ENCODE measurements around the gene STARD5.

STARD5 gene

DNA sequence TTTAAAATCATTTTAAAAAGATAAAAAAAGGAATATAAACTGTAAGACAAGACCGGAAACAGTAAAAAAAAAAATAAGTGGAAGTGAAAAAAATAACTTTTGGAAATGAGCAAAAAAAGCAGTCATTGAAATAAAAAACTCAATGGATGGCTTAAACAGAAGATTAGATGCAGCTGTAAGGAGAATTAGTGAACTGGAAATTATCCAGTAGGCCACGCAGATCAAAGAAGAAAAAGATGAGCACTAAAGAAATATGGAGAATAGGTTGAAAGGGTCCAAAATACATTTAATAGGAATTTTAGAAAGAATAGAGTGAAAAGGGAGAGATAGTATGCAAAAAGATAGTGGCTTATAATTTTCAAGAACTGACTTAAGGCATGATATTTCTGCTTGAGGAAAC is 47.0 kb downstream of the STARD5 start:
- Histone ChIP-seq H3K4me1 (ENCODE audit: control insufficient read depth, insufficient read depth, low read length) (peaks cover 5% of the 10 kb centered on the region), H3K27ac (ENCODE audit: insufficient read depth, low read depth, low read length, poor library complexity, severe bottlenecking) (no peak overlapping the region), H3K4me3 (ENCODE audit: insufficient read depth, low read depth, low read length) (no peak overlapping the region), H3K36me3 (ENCODE audit: control insufficient read depth, insufficient read depth, low read length) (no peaks in the 10 kb centered on the region), H3K9me3 (ENCODE audit: control insufficient read depth, low read length) (peaks cover 3% of the 10 kb centered on the region), H3K27me3 (ENCODE audit: control insufficient read depth, insufficient read depth, low read length, poor library complexity, severe bottlenecking) (no peaks in the 10 kb centered on the region)
- 95 to 98% methylated on average over 2 of the region's 2 CpGs for WGBS, 2 experiments

DNA sequence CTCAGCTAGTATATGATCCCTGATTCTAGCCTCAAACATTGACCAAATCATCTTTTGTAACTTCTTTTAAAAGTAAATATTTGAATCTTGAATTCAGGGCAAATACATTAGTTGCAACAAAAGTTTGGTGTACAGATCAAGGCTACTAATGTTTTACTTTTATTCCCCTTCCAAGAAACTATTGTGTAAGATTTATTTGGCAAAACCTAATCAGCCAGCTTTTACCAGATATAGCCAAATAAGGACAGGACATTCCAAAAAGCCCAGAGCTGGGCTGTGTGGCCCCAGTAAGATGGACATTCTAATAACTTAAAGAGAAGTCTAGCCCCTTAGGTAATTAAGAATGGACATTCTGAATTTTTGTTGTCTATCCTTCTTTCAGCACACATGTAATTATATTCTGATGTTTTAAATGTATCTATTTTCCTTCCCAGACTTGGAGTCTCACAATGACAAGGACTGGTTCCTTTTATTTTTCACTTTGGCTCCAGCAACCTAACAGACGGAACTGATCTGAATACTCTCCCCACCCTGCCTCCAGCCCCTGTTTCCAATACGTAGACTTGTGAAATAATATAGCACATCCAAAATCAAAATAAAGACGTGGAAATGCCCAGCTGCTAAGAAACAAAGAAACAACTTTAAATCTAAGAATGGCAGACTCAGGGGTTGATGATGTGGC is 48.1 kb downstream of the STARD5 start:
- H3K27ac ChIP-seq (ENCODE audit: insufficient read depth, low read depth, low read length, poor library complexity, severe bottlenecking), result no peak overlapping the region
- H3K4me3 ChIP-seq (ENCODE audit: insufficient read depth, low read depth, low read length), result no peak overlapping the region
- H3K27me3 ChIP-seq (ENCODE audit: control insufficient read depth, insufficient read depth, low read length, poor library complexity, severe bottlenecking), result no peaks in the 10 kb centered on the region
- no peaks in the 10 kb centered on the region for H3K36me3 ChIP-seq (ENCODE audit: control insufficient read depth, insufficient read depth, low read length)
- H3K9me3 ChIP-seq (ENCODE audit: control insufficient read depth, low read length), result peaks cover 3% of the 10 kb centered on the region
- WGBS, 2 experiments, result 91 to 94% methylated on average over 3 of the region's 3 CpGs
- peaks cover 5% of the 10 kb centered on the region for H3K4me1 ChIP-seq (ENCODE audit: control insufficient read depth, insufficient read depth, low read length)

DNA sequence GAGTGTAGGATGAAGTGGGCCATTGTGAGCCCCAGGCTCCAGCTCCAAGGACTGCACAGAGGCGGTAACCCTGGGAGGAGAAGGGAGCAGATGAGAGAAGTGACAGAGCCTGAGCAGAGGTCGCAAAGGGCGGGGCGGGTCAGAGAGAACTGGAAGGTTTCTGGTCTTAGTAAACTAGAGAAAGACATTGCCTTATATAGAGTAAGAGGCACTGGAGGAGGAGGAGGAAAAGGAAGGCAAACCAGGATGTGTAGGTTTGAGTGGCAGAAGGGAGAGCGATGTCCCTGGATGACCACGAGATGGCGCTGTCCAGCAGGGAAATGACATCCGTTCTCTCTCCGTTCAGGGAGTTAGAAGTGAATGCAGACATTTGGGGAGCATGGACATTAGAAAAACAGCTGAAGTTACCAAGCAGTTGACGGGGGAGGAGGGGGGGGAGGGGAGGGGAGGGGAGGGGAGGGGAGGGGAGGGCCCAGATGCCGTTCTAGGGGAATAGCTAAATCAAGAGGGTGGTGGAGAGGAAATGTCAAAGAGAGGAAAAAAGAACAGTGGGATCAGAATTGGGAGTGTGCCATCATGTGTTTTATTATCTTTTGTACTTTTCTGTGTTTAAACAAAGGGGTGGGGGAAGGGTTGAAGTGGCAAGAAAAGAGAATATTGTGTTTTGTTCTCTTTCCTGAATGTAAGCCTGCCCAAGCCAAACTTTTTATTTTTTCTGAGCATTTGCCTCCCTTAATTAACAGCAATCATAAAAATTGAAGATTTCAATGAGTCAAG is 48.8 kb downstream of the STARD5 start:
- H3K9me3 ChIP-seq (ENCODE audit: control insufficient read depth, low read length), result peaks cover 3% of the 10 kb centered on the region
- peaks cover 5% of the 10 kb centered on the region for H3K4me1 ChIP-seq (ENCODE audit: control insufficient read depth, insufficient read depth, low read length)
- H3K27ac ChIP-seq (ENCODE audit: insufficient read depth, low read depth, low read length, poor library complexity, severe bottlenecking), result no peak overlapping the region
- no peaks in the 10 kb centered on the region for H3K27me3 ChIP-seq (ENCODE audit: control insufficient read depth, insufficient read depth, low read length, poor library complexity, severe bottlenecking)
- no peaks in the 10 kb centered on the region for H3K36me3 ChIP-seq (ENCODE audit: control insufficient read depth, insufficient read depth, low read length)
- WGBS, 2 experiments, result 6 to 7% methylated on average over 10 of the region's 11 CpGs
- no peak overlapping the region for H3K4me3 ChIP-seq (ENCODE audit: insufficient read depth, low read depth, low read length)

DNA sequence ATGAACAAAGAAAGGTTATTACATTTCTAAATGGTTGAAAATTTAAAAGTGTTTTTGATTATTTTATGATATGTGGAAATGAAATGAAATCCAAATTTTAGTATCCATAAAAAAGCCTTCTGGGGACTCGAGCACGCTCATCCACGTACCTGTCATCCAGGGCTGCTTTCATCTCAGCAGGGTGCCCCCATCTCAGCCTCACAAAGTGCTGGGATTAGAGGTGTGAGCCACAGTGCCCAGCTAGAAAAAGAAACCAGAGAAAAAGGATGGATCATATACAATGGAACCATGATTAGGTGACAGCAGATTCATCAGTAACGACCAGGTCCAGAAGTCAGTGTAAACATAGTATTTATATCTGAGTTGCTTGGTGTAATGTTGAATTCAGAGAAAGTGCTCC is 49.7 kb downstream of the STARD5 start:
- H3K9me3 ChIP-seq (ENCODE audit: control insufficient read depth, low read length), result peaks cover 3% of the 10 kb centered on the region
- peaks cover 5% of the 10 kb centered on the region for H3K4me1 ChIP-seq (ENCODE audit: control insufficient read depth, insufficient read depth, low read length)
- WGBS, 2 experiments, result 85 to 90% methylated on average over 3 of the region's 4 CpGs
- no peak overlapping the region for H3K4me3 ChIP-seq (ENCODE audit: insufficient read depth, low read depth, low read length)
- no peaks in the 10 kb centered on the region for H3K36me3 ChIP-seq (ENCODE audit: control insufficient read depth, insufficient read depth, low read length)
- no peak overlapping the region for H3K27ac ChIP-seq (ENCODE audit: insufficient read depth, low read depth, low read length, poor library complexity, severe bottlenecking)
- no peaks in the 10 kb centered on the region for H3K27me3 ChIP-seq (ENCODE audit: control insufficient read depth, insufficient read depth, low read length, poor library complexity, severe bottlenecking)

DNA sequence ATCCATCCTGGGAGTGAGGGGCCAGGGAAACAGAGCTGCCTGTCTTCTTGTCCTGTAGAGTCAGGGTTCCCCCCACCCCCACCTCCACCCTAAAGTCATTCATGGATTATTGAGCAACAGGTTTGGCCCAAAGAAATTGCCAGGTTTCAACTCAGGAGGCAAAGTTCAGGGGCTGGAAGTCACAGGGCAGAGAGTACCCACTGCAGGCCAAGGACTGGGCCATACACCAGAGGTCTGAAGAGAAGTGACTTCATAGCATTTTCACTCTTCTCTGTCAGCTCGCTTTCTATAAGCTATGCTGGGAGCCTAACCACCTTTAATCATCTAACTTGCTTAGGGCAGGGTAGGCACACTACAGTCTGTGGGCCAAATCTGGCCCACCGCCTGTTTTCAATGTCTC is 50.1 kb downstream of the STARD5 start:
- no peak overlapping the region for H3K4me3 ChIP-seq (ENCODE audit: insufficient read depth, low read depth, low read length)
- no peak overlapping the region for H3K27ac ChIP-seq (ENCODE audit: insufficient read depth, low read depth, low read length, poor library complexity, severe bottlenecking)
- no peaks in the 10 kb centered on the region for H3K27me3 ChIP-seq (ENCODE audit: control insufficient read depth, insufficient read depth, low read length, poor library complexity, severe bottlenecking)
- peaks cover 5% of the 10 kb centered on the region for H3K4me1 ChIP-seq (ENCODE audit: control insufficient read depth, insufficient read depth, low read length)
- WGBS, 2 experiments, result 96% methylated on average over 2 of the region's 2 CpGs
- H3K36me3 ChIP-seq (ENCODE audit: control insufficient read depth, insufficient read depth, low read length), result no peaks in the 10 kb centered on the region
- peaks cover 3% of the 10 kb centered on the region for H3K9me3 ChIP-seq (ENCODE audit: control insufficient read depth, low read length)

DNA sequence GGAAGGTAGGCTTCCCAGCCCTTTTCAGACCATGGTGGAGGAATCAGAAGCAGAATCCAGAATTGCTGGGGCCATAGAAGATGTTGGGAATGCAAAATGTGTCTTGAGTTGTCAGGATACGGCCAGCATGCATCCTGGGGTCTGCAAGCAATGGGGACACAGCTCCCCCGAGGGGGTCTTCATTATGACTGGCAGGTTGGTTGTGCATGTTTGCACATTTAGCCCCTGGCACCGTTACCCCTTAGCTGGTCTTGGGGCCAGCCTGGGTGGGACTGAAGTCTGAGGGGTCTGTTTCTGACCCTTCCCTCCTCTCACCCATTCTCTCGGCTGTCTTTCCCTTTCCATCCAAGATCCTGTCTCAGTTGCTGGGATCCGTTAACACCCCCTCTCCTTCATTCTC is 50.7 kb downstream of the STARD5 start:
- WGBS, 2 experiments, result 93 to 95% methylated on average over 5 of the region's 5 CpGs
- no peak overlapping the region for H3K4me3 ChIP-seq (ENCODE audit: insufficient read depth, low read depth, low read length)
- no peaks in the 10 kb centered on the region for H3K27me3 ChIP-seq (ENCODE audit: control insufficient read depth, insufficient read depth, low read length, poor library complexity, severe bottlenecking)
- H3K36me3 ChIP-seq (ENCODE audit: control insufficient read depth, insufficient read depth, low read length), result no peaks in the 10 kb centered on the region
- H3K4me1 ChIP-seq (ENCODE audit: control insufficient read depth, insufficient read depth, low read length), result peaks cover 5% of the 10 kb centered on the region
- H3K9me3 ChIP-seq (ENCODE audit: control insufficient read depth, low read length), result peaks cover 3% of the 10 kb centered on the region
- H3K27ac ChIP-seq (ENCODE audit: insufficient read depth, low read depth, low read length, poor library complexity, severe bottlenecking), result no peak overlapping the region

DNA sequence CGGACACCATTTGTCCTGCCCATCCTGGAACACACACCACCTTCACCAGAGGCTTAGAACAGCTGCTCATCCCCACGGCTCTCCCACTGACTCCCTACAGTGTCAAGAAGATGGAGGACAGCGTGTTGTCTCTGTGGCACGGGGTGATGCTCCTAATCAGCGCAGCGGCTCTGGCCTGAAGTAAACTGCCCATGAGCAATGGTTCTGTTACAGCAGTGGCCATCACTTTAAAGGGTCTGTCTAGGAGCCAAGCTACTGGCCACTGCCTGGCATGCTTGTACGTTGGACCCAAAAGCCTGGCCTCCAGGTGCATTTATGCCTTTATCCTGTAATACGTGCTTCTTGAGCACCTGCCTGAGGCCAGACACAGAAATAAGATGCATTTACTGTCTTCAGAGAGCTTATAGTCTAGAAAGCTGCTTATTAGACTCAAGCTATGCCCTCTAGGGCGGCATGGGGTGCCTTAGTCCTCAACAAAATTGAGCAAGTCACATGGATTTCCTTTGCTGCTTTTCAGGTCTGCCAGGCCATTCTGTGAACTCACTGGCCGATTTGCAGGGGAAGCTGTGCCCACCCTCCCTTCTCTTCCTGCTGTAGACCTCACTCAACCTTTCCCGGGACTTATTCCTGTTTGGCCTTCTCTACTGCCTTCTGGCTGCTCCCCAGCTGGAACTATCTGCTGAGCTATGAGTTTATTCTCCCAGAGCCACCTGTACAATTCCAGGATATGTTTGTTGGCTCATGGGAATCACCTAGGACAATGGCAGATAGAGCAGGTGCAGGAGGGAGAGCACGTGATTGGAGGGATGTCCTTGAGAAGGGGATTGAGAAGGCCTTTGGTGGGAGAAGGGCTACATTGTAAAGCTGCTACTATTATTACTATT is 51.9 kb downstream of the STARD5 start:
- 93% methylated on average over 12 of the region's 12 CpGs for WGBS, 2 experiments
- H3K36me3 ChIP-seq (ENCODE audit: control insufficient read depth, insufficient read depth, low read length), result no peaks in the 10 kb centered on the region
- no peak overlapping the region for H3K27ac ChIP-seq (ENCODE audit: insufficient read depth, low read depth, low read length, poor library complexity, severe bottlenecking)
- no peak overlapping the region for H3K4me3 ChIP-seq (ENCODE audit: insufficient read depth, low read depth, low read length)
- peaks cover 5% of the 10 kb centered on the region for H3K4me1 ChIP-seq (ENCODE audit: control insufficient read depth, insufficient read depth, low read length)
- H3K27me3 ChIP-seq (ENCODE audit: control insufficient read depth, insufficient read depth, low read length, poor library complexity, severe bottlenecking), result no peaks in the 10 kb centered on the region
- peaks cover 3% of the 10 kb centered on the region for H3K9me3 ChIP-seq (ENCODE audit: control insufficient read depth, low read length)

DNA sequence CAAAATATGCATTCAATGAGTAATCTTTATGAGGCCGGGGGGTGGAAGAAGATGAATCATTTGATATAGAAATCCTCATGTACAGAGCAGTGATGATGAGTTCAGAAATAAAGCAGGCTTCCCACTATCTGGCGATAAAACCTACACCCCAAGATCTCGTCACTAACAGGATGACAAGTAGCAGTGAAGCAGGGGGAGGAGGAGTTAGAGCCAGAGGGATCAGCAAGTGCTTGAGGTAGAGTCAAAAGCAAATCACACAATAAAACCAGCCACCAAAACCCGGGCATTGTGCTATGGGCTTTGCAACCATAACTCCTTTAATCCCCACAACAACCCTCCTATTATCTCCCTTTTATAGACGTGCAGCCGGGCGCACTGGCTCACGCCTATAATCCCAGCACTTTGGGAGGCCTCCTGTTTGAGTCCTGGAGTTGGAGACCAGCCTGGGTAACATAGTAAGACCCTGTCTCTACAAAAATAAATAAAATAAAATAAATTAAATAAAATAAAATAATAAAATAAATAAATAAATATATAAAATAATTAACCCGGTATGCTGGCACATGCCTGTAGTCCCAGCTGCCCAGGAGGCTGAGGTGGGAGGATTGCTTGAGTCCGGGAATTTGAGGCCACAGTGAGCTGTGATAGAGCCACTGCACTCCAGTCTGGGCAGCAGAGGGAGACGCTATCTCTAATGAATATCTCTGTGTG is 53.0 kb downstream of the STARD5 start:
- Histone ChIP-seq H3K4me3 (ENCODE audit: insufficient read depth, low read depth, low read length) (no peak overlapping the region), H3K27ac (ENCODE audit: insufficient read depth, low read depth, low read length, poor library complexity, severe bottlenecking) (no peak overlapping the region), H3K9me3 (ENCODE audit: control insufficient read depth, low read length) (peaks cover under 1% of the 10 kb centered on the region), H3K4me1 (ENCODE audit: control insufficient read depth, insufficient read depth, low read length) (peaks cover 8% of the 10 kb centered on the region), H3K36me3 (ENCODE audit: control insufficient read depth, insufficient read depth, low read length) (no peaks in the 10 kb centered on the region), H3K27me3 (ENCODE audit: control insufficient read depth, insufficient read depth, low read length, poor library complexity, severe bottlenecking) (no peaks in the 10 kb centered on the region)
- WGBS, 2 experiments, result 82 to 88% methylated on average over 11 of the region's 11 CpGs

DNA sequence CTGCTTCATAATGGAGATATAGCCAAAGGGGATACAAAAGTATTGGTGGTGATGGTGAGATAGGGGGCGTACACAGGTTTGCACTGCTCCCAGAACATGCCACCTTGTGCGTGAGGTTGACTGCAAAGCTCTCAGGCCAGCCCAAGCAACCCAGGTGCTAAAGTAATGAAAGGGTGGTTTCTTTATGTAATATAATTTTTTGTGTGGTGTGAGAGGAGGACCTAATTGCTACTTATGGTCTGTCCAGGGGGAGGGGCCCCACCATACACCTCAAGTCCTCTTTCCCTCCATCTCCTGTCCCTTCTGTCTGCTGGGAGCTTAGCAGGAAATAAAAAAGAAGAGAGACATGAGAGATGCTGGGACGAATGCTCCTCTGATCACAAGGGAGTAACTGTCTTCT is 53.8 kb downstream of the STARD5 start:
- WGBS, 2 experiments, result 86 to 91% methylated on average over 3 of the region's 3 CpGs
- Histone ChIP-seq H3K27me3 (ENCODE audit: control insufficient read depth, insufficient read depth, low read length, poor library complexity, severe bottlenecking) (no peaks in the 10 kb centered on the region), H3K4me1 (ENCODE audit: control insufficient read depth, insufficient read depth, low read length) (peaks cover 11% of the 10 kb centered on the region), H3K36me3 (ENCODE audit: control insufficient read depth, insufficient read depth, low read length) (no peaks in the 10 kb centered on the region), H3K27ac (ENCODE audit: insufficient read depth, low read depth, low read length, poor library complexity, severe bottlenecking) (no peak overlapping the region), H3K4me3 (ENCODE audit: insufficient read depth, low read depth, low read length) (no peak overlapping the region), H3K9me3 (ENCODE audit: control insufficient read depth, low read length) (no peaks in the 10 kb centered on the region)

Data from ectodermal cell (in vitro differentiated cells).